NT2/D1 (cell line): ENCODE data around the gene GRAMD4.

Experiments used
- DNase-seq: peaks from one replicate; pipeline ENCODE4 v3.0.0-alpha.2; 2011; ENCODE audit warnings: low read depth, low spot score
- H3K27me3 ChIP-seq: 2 replicates; pipeline ENCODE4 v1.6.0; 2011; ENCODE audit warnings: mild to moderate bottlenecking; ENCODE audit not compliant: insufficient read length, insufficient read depth
- H3K36me3 ChIP-seq: 2 replicates; pipeline ENCODE4 v1.6.1; 2011; ENCODE audit warnings: mild to moderate bottlenecking, low read length, mixed read lengths; ENCODE audit not compliant: insufficient read depth, insufficient read length
- H3K4me1 ChIP-seq: 2 replicates; pipeline ENCODE4 v1.5.1; 2011; ENCODE audit not compliant: insufficient read depth, insufficient read length
- H3K4me3 ChIP-seq: 2 replicates; pipeline ENCODE4 v1.5.1; 2011; ENCODE audit warnings: low read depth; ENCODE audit not compliant: insufficient read length
- H3K9ac ChIP-seq: 2 replicates; pipeline ENCODE4 v1.6.0; 2011; ENCODE audit warnings: low read depth; ENCODE audit not compliant: insufficient read length
- H3K9me3 ChIP-seq: 2 replicates; pipeline ENCODE4 v1.5.1; 2011; ENCODE audit warnings: mild to moderate bottlenecking, low read length; ENCODE audit not compliant: insufficient read depth
- SUZ12 ChIP-seq: IDR thresholded peaks from 2 replicates; pipeline ENCODE4 v1.6.1; 2011; ENCODE audit not compliant: insufficient read length, insufficient read depth; ENCODE audit errors: extremely low read depth
- YY1 ChIP-seq: IDR thresholded peaks from 2 replicates; pipeline ENCODE4 v1.6.1; 2011; ENCODE audit not compliant: insufficient read length, insufficient read depth
- ZNF274 ChIP-seq: IDR thresholded peaks from 2 replicates; pipeline ENCODE4 v1.6.1; 2011; ENCODE audit warnings: mild to moderate bottlenecking, low read depth, low read length

The GRAMD4 gene

DNA sequence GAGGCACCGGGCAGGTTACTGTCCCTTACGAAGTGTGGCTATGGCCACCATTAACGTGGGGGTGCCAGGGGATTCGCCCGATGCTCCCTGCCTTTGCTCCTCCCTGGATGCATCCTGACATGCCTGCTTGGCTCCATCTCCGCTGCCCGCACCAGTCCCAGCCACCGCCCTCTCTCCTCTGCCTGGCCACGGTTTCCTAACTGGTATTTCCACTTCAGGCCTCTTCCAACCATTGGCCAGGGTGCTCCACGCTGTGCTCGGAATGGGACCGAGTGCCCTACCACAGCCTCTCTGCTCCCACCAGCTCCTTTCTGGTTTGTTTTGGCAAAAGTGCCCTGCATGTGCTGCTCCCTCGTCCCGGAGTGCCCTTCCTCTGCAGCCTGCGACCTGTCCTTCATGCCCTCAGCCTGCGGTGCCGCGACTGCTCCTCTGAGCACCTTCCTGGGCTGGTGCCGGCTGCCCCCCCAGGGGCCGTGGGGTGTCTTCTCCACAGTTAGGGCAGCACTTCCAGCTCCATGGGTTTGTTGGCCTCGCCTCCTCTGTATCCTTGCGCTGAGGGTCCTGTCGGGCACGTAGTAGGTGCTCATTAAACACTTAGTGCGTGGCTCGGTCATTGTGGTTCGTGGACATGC lies 12.6 kb upstream of the GRAMD4 start:
- H3K27me3 ChIP-seq = no peaks in the 10 kb centered on the region
- H3K4me3 ChIP-seq = no peak overlapping the region
- H3K9ac ChIP-seq = no peak overlapping the region
- H3K4me1 ChIP-seq = no peaks in the 10 kb centered on the region
- no peak for DNase-seq
- H3K9me3 ChIP-seq = no peaks in the 10 kb centered on the region
- no peaks in the 10 kb centered on the region for H3K36me3 ChIP-seq
- TF ChIP-seq ZNF274 (no peak), YY1 (no peak), SUZ12 (no peak)

DNA sequence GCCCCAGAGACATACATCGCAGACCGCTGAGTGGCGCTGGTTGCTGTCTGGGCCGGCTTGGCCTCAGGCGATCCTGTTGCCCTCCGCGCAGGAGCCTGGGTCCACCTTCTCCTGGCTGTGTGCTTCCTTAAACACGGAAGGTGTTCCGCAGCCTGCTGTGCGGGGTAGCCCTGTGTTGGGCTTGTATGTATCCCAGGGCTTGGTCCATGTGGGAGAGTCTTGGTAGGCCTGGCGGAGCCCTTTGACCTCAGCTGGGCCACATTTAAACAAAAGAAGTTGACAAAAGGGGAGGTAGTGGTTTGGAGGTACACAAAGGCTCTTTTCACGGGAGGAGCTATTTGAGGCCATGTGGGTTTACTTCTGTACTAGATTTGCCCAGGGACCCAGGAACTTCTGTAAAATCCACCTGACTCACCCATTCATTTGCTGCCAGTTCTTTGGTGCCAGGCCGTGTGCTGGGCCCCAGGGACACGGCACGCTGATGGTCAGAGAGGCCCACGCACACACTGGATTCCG lies 11.0 kb upstream of the GRAMD4 start:
- Histone ChIP-seq H3K9ac (no peak overlapping the region), H3K4me1 (peaks cover 7% of the 10 kb centered on the region), H3K4me3 (no peak overlapping the region), H3K27me3 (no peaks in the 10 kb centered on the region), H3K9me3 (no peaks in the 10 kb centered on the region), H3K36me3 (no peaks in the 10 kb centered on the region)
- TF ChIP-seq SUZ12 (no peak), ZNF274 (no peak), YY1 (no peak)
- DNase-seq = no peak

DNA sequence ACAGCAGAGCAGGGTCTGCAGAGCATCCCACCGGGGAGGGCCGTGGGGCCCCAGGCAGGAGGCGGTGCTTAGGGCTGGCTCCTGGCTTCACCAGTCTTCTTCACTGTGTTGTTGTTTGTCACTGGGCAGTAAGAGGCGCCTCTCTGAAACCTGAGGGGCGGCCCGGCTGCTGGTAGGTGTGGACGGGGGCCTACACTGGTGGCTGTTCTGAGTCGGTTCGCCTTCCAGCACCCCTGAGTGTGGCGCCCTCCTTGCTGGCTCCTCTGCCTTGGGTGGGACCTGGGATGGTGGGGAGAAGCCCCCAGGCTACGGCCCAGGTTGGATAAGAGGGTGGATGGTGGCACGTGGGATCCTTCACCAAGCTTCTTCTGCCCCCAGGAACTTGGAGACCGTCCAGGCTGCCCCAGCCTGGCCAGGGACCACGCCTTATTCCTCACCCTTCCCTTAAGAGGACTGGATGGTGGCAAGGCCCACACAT lies 10.4 kb upstream of the GRAMD4 start:
- H3K9ac ChIP-seq = no peak overlapping the region
- no peaks in the 10 kb centered on the region for H3K27me3 ChIP-seq
- no peaks in the 10 kb centered on the region for H3K9me3 ChIP-seq
- TF ChIP-seq SUZ12 (no peak), YY1 (no peak), ZNF274 (no peak)
- peaks cover 7% of the 10 kb centered on the region for H3K4me1 ChIP-seq
- no peak for DNase-seq
- no peaks in the 10 kb centered on the region for H3K36me3 ChIP-seq
- H3K4me3 ChIP-seq = no peak overlapping the region

DNA sequence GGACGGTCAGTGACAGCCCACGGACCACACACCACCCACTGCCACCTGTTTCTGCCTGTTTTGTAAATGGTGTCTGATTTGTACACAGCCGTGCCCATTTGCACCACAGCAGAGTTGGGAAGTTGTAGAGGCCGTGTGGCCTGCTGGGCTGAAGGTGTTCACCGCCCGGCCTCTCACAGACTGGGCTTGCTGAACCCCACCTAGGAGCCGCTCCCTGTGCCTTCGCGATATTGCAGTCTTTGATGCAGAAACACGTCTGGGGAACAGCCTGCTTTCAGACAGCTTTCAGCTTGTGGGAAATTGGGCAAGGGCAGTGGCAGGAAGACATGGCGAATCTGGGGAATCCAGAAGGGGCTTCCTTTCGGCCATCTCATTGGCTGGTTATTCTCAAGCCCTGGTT lies 9.8 kb upstream of the GRAMD4 start:
- Histone ChIP-seq H3K4me1 (peaks cover 7% of the 10 kb centered on the region), H3K36me3 (no peaks in the 10 kb centered on the region), H3K27me3 (no peaks in the 10 kb centered on the region), H3K9ac (no peak overlapping the region), H3K4me3 (no peak overlapping the region), H3K9me3 (no peaks in the 10 kb centered on the region)
- TF ChIP-seq SUZ12 (no peak), ZNF274 (no peak), YY1 (no peak)
- DNase-seq = no peak

DNA sequence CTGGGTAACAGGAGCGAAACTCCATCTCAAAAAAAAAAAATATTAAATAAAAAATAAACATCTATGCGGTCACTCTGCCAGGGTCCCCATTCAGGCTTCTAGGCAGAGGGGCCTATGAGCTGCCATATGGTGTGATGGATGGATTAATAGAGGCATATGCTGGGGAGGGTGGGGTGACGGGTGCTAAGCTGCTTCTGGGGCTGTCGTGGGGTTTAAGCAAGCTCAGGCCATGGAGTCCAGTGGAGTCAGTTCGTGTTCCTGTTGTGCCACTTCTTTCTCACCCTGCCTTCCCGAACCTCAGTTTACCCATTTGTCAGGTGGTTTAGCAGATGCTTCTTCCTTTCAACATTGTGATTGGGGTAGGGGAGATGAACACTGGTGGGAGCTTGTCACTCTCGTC lies 9.0 kb upstream of the GRAMD4 start:
- peaks cover 7% of the 10 kb centered on the region for H3K4me1 ChIP-seq
- TF ChIP-seq ZNF274 = no peak
- no peak for TF ChIP-seq YY1
- TF ChIP-seq SUZ12 = no peak
- H3K27me3 ChIP-seq = no peaks in the 10 kb centered on the region
- H3K9ac ChIP-seq = no peak overlapping the region
- no peak for DNase-seq
- no peaks in the 10 kb centered on the region for H3K9me3 ChIP-seq
- no peak overlapping the region for H3K4me3 ChIP-seq
- no peaks in the 10 kb centered on the region for H3K36me3 ChIP-seq

DNA sequence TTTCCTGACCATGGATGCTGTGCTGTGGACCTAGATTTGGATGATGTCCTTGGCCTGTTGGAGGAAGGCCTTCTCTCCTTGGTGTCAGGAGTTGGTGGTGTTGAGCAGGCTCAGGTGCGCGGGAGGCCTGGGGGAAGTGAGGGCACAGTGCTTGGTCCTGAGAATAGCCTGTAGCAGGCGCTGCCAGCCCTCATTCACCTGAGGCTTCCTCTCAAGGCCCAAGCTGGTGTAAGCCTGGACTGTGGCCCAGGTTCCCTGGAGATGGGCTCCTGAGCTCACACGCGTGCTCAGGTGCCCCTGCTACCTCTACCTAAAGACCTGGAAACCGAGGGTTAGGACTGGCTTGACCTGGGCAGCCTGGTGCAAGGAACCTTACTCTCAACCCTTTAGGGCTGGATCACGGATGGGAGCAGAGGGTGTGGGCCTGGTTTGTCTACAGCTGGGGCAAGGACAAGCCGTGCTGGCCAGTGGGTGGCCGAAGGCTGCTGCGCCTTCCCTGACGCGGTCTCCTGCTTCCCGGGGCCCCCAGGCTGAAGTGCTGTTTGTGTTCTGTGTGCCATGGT lies 7.8 kb upstream of the GRAMD4 start:
- no peak for DNase-seq
- no peak overlapping the region for H3K9ac ChIP-seq
- no peak for TF ChIP-seq ZNF274
- no peak for TF ChIP-seq SUZ12
- TF ChIP-seq YY1 = no peak

DNA sequence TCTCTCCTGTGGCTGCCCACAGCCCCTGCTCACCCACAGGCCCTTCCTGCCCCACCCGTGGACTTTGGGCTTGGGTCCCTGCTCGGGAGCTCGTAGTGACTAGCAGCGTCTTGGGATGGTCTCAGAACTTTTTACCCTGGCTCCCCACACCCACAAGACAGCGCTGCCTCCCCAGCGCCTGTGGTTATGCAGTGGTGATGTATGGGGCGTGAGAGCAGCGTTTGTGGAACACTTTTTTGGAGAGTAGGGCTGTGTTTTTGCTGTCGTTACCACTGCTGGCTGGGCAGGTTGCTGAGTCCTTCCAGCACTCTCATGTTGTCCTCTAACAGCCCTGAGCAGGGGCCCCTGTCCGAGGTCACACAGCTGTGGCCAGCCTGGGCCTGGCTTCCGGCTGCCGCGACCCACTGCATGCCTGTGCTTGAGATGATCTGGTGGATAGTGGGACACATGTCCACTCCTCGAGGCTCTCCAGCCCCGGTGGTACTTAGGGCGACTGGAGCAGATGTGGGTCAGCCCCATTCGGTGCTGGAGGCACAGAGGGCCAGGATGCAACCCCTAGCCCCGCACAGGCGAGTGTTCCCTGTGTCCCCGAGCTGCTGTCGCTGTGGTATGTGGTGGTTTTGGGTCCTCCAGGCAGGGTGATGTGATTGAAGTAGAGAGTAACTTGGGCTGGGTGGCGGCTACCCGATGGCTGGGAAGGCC lies 7.1 kb upstream of the GRAMD4 start:
- Histone ChIP-seq H3K4me1 (peaks cover 7% of the 10 kb centered on the region), H3K27me3 (no peaks in the 10 kb centered on the region), H3K36me3 (no peaks in the 10 kb centered on the region), H3K4me3 (no peak overlapping the region), H3K9me3 (no peaks in the 10 kb centered on the region), H3K9ac (no peak overlapping the region)
- TF ChIP-seq ZNF274 (no peak), YY1 (no peak), SUZ12 (no peak)
- DNase-seq = no peak

More for the DNA sequence above, 7.8 kb upstream of the GRAMD4 start:
- no peaks in the 10 kb centered on the region for H3K9me3 ChIP-seq
- H3K4me1 ChIP-seq = peaks cover 7% of the 10 kb centered on the region
- no peak overlapping the region for H3K4me3 ChIP-seq
- no peaks in the 10 kb centered on the region for H3K27me3 ChIP-seq
- no peaks in the 10 kb centered on the region for H3K36me3 ChIP-seq
